Adrenal gland (tissue), 5 donors: ENCODE measurements around the gene CYP2U1.

Experiments used
- CTCF ChIP-seq, 6 experiments: fragments of 450-650 bp in 4 of 6; fragments of 200-600 bp in 2 of 6; sonication (generic) in 1 of 6; IDR thresholded peaks; 1 replicate in 5 of 6; 2 replicates in 1 of 6; pipeline versions ENCODE4 v1.5.1 to v1.8.0; 2016 to 2021; ENCODE audit warnings: antibody characterized with exemption in 6 of 6, mild to moderate bottlenecking in 2 of 6, moderate library complexity in 1 of 6
- POLR2A ChIP-seq, 2 donors: fragments of 450-650 bp; IDR thresholded peaks; one replicate each; pipeline ENCODE4 v1.6.1; 2017; ENCODE audit warnings: antibody characterized with exemption in 2 of 2, mild to moderate bottlenecking in 2 of 2, moderate library complexity in 1 of 2
- donor health status: DM: no; HTN: no; CAD: no.

GRCh38 chr4:107908377-107908776 lies 23.0 kb upstream of the CYP2U1 start:
- TF ChIP-seq CTCF (IDR thresholded peaks at IDR 0.05) (no peak), POLR2A (IDR thresholded peaks at IDR 0.05) (no peak)
